ENCODE measurements around the gene RPS2. TPM values are rescaled to one million over a fixed set of nuclear protein-coding genes. Genes with fewer than 3 reads are reported as not detected.
A peak's percentile ranks its signal among the peaks of the same experiment; 100 is the strongest.

The RPS2 gene
- total and polyA plus RNA-seq, 10 donors = 1,930 to 6,006 (median 2,352) TPM

DNA sequence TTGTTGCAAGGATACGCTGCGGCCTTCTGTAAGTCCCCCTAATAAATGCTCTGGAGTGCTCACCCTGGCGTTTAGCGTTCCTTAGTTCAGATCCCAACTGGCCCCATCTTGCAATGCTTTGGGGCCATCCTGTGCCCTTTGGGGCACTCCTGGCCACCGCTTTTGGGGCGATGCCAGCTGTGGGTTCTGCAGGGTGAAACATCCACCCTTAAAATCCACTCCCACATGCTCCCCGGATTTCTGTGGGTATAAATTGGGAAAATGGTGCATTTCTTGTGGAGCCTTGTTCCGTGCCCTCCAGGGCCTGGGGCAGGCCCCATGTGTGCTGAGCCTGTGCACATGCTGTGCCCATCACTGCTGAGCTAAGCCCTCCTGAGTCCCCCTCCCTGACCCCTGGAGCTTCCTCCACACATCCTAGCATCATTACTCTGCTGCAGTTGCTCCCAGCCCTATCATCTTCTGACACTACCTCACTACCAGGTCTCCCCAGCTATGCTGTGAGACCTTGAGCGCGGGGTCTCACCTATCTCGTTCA lies 27.6 kb downstream of the RPS2 start:
- no peak overlapping the region for H3K4me3 ChIP-seq
- peak overlapping the region in 5 of 8 donors; percentile 59 to 94 (median 84) for H3K27ac ChIP-seq
- 93 to 96% (median 94%) methylated on average over 10 to 11 of the region's 11 CpGs for WGBS, 5 donors
- DNase-seq = no peak
- no peaks in the 10 kb centered on the region for H3K9me3 ChIP-seq
- intact Hi-C loops (cut with DNase I; ENCODE audit: low total_unique reads) = no loop called here
- H3K36me3 ChIP-seq = peaks cover 0 to 61% (median 25%) of the 10 kb centered on the region in 6 donors
- H3K4me1 ChIP-seq = peaks cover 6 to 81% (median 34%) of the 10 kb centered on the region in 6 donors
- no peak for TF ChIP-seq POLR2A (IDR thresholded peaks at IDR 0.05)
- peak in 1 of 3 donors; percentile 54 for TF ChIP-seq POLR2AphosphoS5 (IDR thresholded peaks at IDR 0.05)
- peaks cover 0 to 16% (median 0%) of the 10 kb centered on the region in 7 donors for H3K27me3 ChIP-seq (replicated peaks in 1 of 7)

DNA sequence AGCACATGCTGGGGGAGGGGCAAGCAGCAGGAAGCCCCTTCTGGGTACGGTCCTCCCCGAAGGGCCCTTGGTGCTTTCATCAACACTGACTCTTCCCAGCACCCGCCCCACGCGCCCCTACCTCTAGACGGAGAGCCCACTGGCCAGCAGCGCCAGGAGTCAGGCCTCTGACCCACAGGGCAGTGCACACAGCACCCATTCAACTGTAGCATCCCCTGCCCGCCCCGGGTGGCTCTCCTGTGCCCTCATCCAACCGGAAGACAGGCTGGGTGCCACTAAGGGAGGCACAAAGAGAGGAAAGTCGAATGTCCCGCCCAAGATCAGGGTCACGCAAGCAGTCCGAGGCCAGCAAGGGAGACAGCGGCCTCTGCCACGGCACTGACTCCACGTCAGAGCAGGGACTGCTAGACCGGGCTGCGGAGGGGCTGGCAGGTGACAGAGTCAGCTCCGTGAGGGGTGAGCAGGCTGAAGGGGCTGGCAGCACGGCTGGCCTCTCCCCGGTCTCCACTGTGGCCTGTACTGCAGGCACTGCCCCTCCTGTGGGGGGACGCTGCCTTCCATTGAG lies 31.4 kb downstream of the RPS2 start:
- no peak overlapping the region for H3K4me3 ChIP-seq
- H3K27me3 ChIP-seq (replicated peaks in 1 of 7) = peaks cover 0 to 24% (median 0%) of the 10 kb centered on the region in 7 donors
- no peak for DNase-seq
- H3K9me3 ChIP-seq = no peaks in the 10 kb centered on the region
- 65 to 77% (median 68%) methylated on average over 20 to 23 of the region's 23 CpGs for WGBS, 5 donors
- peaks cover 0 to 29% (median 7%) of the 10 kb centered on the region in 6 donors for H3K36me3 ChIP-seq
- TF ChIP-seq POLR2AphosphoS5 (IDR thresholded peaks at IDR 0.05) (peak in 2 of 3 donors; percentile 25 to 76), POLR2A (IDR thresholded peaks at IDR 0.05) (no peak)
- peak overlapping the region in 3 of 8 donors; percentile 13 to 91 (median 17) for H3K27ac ChIP-seq
- H3K4me1 ChIP-seq = peaks cover 0 to 63% (median 22%) of the 10 kb centered on the region in 6 donors
- intact Hi-C loops (cut with DNase I; ENCODE audit: low total_unique reads) = no loop called here

DNA sequence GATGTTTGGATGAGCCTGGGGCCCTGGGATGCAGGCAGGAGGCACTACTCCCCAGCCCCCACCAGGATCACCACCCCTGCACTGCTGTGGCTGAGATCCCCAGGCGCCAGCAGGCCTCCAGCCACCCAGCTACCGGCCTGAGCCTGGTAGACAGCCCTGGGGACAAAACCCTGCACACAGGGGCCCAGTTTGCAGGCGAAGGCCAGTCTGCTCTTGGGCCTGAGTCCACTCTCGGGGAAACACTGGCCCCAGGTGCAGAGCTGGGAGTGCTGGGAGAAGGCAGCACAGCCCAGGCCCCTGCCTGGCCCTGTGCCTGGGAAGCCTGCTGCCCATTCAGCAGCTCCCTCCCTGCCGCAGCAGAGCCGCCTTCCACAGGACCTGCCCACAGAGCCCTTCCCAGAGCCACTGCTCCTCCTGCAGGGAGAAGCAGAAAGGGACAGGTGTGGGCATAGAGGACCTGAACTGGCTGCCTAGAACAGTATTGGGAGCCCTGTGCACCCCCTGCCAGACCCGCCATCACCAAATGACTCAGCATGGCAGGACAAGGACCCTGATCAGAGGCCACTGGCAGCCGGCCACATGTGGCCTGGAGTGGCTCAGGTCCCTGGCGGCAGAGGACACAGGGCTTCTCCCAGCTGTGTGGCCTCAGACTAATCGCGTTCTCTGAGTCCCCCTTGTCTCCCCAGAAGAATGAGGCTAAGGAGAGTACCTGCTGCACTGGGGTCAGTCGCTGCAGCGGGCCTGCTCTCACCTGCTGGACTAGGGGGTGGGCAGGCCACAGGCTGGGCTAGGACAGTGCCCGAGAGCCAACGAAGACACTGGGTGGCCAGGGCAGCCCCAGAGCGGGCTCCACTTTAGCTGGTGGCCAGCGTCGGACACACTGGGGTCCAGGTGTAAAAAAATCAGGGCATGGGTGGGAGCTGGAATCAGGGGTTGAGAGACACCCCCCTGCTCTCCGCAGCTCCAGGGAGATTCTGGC lies 32.3 kb downstream of the RPS2 start:
- 79 to 86% (median 81%) methylated on average over 11 to 19 of the region's 19 CpGs for WGBS, 5 donors
- peaks cover 0 to 21% (median 0%) of the 10 kb centered on the region in 6 donors for H3K36me3 ChIP-seq
- TF ChIP-seq POLR2AphosphoS5 (IDR thresholded peaks at IDR 0.05) = peak in 1 of 3 donors; percentile 52
- no peak for TF ChIP-seq POLR2A (IDR thresholded peaks at IDR 0.05)
- TF ChIP-seq, protein P1, sequence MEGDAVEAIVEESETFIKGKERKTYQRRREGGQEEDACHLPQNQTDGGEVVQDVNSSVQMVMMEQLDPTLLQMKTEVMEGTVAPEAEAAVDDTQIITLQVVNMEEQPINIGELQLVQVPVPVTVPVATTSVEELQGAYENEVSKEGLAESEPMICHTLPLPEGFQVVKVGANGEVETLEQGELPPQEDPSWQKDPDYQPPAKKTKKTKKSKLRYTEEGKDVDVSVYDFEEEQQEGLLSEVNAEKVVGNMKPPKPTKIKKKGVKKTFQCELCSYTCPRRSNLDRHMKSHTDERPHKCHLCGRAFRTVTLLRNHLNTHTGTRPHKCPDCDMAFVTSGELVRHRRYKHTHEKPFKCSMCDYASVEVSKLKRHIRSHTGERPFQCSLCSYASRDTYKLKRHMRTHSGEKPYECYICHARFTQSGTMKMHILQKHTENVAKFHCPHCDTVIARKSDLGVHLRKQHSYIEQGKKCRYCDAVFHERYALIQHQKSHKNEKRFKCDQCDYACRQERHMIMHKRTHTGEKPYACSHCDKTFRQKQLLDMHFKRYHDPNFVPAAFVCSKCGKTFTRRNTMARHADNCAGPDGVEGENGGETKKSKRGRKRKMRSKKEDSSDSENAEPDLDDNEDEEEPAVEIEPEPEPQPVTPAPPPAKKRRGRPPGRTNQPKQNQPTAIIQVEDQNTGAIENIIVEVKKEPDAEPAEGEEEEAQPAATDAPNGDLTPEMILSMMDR (IDR thresholded peaks at IDR 0.05 in 8 of 11, conservative IDR thresholded peaks at IDR 0.05 in 3 of 11) = no peak
- peak overlapping the region in 2 of 8 donors; percentile 13 to 91 for H3K27ac ChIP-seq
- DNase-seq = no peak
- H3K27me3 ChIP-seq (replicated peaks in 1 of 7) = peaks cover 0 to 24% (median 0%) of the 10 kb centered on the region in 7 donors
- peaks cover 0 to 55% (median 20%) of the 10 kb centered on the region in 6 donors for H3K4me1 ChIP-seq
- intact Hi-C loops (cut with DNase I; ENCODE audit: low total_unique reads) = no loop called here
- no peaks in the 10 kb centered on the region for H3K9me3 ChIP-seq
- H3K4me3 ChIP-seq = no peak overlapping the region

DNA sequence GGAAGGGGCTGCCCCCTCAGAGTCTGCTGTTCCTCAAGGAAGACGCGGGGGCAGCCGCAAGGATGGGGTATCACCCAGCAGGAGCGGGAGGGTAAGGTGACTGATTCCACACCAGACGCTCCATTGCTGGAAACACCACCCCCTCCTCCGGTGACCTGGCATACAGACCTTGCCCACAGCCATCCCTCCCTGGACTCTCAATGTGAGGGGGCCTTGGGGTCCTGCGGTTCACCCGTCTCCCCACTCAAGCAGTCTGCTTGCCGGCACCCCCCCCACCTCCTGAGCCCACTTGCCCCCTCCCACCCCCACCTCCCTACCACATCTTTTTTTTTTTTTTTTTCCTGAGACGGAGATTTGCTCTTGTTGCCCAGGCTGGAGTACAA lies 34.3 kb downstream of the RPS2 start:
- Histone ChIP-seq H3K27ac (peak overlapping the region in 6 of 8 donors; percentile 69 to 93 (median 88)), H3K9me3 (no peaks in the 10 kb centered on the region), H3K36me3 (peaks cover 0 to under 1% (median 0%) of the 10 kb centered on the region in 6 donors), H3K27me3 (replicated peaks in 1 of 7) (peaks cover 0 to 29% (median 0%) of the 10 kb centered on the region in 7 donors), H3K4me3 (peak overlapping the region in 3 of 8 donors; percentile 51 to 79 (median 69)), H3K4me1 (peaks cover 0 to 37% (median 20%) of the 10 kb centered on the region in 6 donors)
- 63 to 83% (median 65%) methylated on average over 9 to 10 of the region's 10 CpGs for WGBS, 5 donors
- intact Hi-C loops (cut with DNase I; ENCODE audit: low total_unique reads) = no loop called here
- no peak for DNase-seq
- TF ChIP-seq, protein P1 (IDR thresholded peaks at IDR 0.05 in 8 of 11, conservative IDR thresholded peaks at IDR 0.05 in 3 of 11) = no peak
- TF ChIP-seq POLR2AphosphoS5 (IDR thresholded peaks at IDR 0.05) (no peak), POLR2A (IDR thresholded peaks at IDR 0.05) (no peak)
